OCI-LY1 (cell line): Measurements from ENCODE around the gene RDH14.

Experiments used
- H2AFZ ChIP-seq: fragments of 200-600 bp; sonication (generic), shearing (Covaris generic); 2 replicates; pipeline ENCODE4 v1.6.0; 2014; ENCODE audit warnings: antibody characterized with exemption, mild to moderate bottlenecking, low read length
- H3F3A ChIP-seq: fragments of 200-600 bp; sonication (generic), shearing (Covaris generic); 2 replicates; pipeline ENCODE4 v1.6.0; 2014; ENCODE audit warnings: mild to moderate bottlenecking, antibody characterized with exemption, low read length, moderate library complexity; ENCODE audit not compliant: insufficient read depth
- H3K27ac ChIP-seq: fragments of 200-600 bp; sonication (generic); 2 replicates; pipeline ENCODE4 v1.5.1; 2014; ENCODE audit warnings: low read length, mixed run types, mild to moderate bottlenecking, low read depth; ENCODE audit not compliant: poor library complexity, severe bottlenecking
- H3K27me3 ChIP-seq: fragments of 200-600 bp; sonication (generic); 2 replicates; pipeline ENCODE4 v1.6.0; 2014; ENCODE audit warnings: antibody characterized with exemption, mild to moderate bottlenecking, low read length, moderate library complexity; ENCODE audit not compliant: insufficient read depth
- H3K36me3 ChIP-seq: fragments of 200-600 bp; sonication (generic); 2 replicates; pipeline ENCODE4 v1.6.1; 2014; ENCODE audit warnings: mild to moderate bottlenecking, antibody characterized with exemption, low read length, moderate library complexity, mixed read lengths; ENCODE audit not compliant: insufficient read depth
- H3K4me1 ChIP-seq: fragments of 200-600 bp; sonication (generic); 2 replicates; pipeline ENCODE4 v1.5.1; 2014; ENCODE audit warnings: mild to moderate bottlenecking, low read length, moderate library complexity; ENCODE audit not compliant: insufficient read depth, severe bottlenecking
- H3K4me2 ChIP-seq: fragments of 200-600 bp; sonication (generic), shearing (Covaris generic); 2 replicates; pipeline ENCODE4 v1.6.1; 2014; ENCODE audit warnings: low read length
- H3K4me3 ChIP-seq: fragments of 200-600 bp; sonication (generic); 2 replicates; pipeline ENCODE4 v1.5.1; 2014; ENCODE audit warnings: low read length, low read depth, mild to moderate bottlenecking, mixed read lengths; ENCODE audit not compliant: poor library complexity, severe bottlenecking
- H3K79me2 ChIP-seq: fragments of 200-600 bp; shearing (Covaris generic); 2 replicates; pipeline ENCODE4 v1.6.1; 2016; ENCODE audit warnings: mixed run types, low read length, mixed read lengths; ENCODE audit not compliant: insufficient read depth
- H3K9ac ChIP-seq: fragments of 200-600 bp; sonication (generic), shearing (Covaris generic); 2 replicates; pipeline ENCODE4 v1.6.1; 2014; ENCODE audit warnings: mild to moderate bottlenecking, low read length, mixed read lengths
- H3K9me2 ChIP-seq: fragments of 200-600 bp; sonication (generic), shearing (Covaris generic); 2 replicates; pipeline ENCODE4 v1.6.1; 2014; ENCODE audit warnings: low read depth, mild to moderate bottlenecking, low read length, mixed read lengths
- H3K9me3 ChIP-seq: fragments of 200-600 bp; shearing (Covaris generic); 2 replicates; pipeline ENCODE4 v1.6.1; 2014; ENCODE audit warnings: low read length, mixed read lengths
- H4K20me1 ChIP-seq: fragments of 200-600 bp; sonication (generic), shearing (Covaris generic); 2 replicates; pipeline ENCODE4 v1.6.0; 2016; ENCODE audit warnings: mild to moderate bottlenecking, low read length; ENCODE audit not compliant: insufficient read depth
- EZH2 ChIP-seq: fragments of 200-600 bp; sonication (generic), shearing (Covaris generic); IDR thresholded peaks from 2 replicates; pipeline ENCODE4 v1.8.0; 2017; ENCODE audit warnings: borderline replicate concordance, mixed run types, mild to moderate bottlenecking, antibody characterized with exemption, low read length, moderate library complexity, mixed read lengths
- TF ChIP-seq, protein P1 (sequence below): fragments of 200-600 bp; sonication (generic), shearing (Covaris generic); IDR thresholded peaks from 2 replicates; pipeline ENCODE4 v1.5.1; 2017; ENCODE audit warnings: mild to moderate bottlenecking, antibody characterized with exemption, low read length, moderate library complexity, mixed read lengths

RDH14 gene

GRCh38 chr2:18516112-18516511 lies 44.3 kb downstream of the RDH14 start:
- Histone ChIP-seq H3K79me2 (no peaks in the 10 kb centered on the region), H3K9me2 (no peaks in the 10 kb centered on the region), H3K27ac (no peak overlapping the region), H3K4me3 (no peak overlapping the region), H4K20me1 (no peaks in the 10 kb centered on the region), H3K4me2 (no peak overlapping the region), H3F3A (no peaks in the 10 kb centered on the region), H3K36me3 (no peaks in the 10 kb centered on the region), H3K9me3 (no peaks in the 10 kb centered on the region), H3K4me1 (no peaks in the 10 kb centered on the region), H3K27me3 (no peaks in the 10 kb centered on the region), H3K9ac (no peak overlapping the region), H2AFZ (no peak overlapping the region)
- TF ChIP-seq, protein P1, sequence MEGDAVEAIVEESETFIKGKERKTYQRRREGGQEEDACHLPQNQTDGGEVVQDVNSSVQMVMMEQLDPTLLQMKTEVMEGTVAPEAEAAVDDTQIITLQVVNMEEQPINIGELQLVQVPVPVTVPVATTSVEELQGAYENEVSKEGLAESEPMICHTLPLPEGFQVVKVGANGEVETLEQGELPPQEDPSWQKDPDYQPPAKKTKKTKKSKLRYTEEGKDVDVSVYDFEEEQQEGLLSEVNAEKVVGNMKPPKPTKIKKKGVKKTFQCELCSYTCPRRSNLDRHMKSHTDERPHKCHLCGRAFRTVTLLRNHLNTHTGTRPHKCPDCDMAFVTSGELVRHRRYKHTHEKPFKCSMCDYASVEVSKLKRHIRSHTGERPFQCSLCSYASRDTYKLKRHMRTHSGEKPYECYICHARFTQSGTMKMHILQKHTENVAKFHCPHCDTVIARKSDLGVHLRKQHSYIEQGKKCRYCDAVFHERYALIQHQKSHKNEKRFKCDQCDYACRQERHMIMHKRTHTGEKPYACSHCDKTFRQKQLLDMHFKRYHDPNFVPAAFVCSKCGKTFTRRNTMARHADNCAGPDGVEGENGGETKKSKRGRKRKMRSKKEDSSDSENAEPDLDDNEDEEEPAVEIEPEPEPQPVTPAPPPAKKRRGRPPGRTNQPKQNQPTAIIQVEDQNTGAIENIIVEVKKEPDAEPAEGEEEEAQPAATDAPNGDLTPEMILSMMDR = no peak
- no peak for TF ChIP-seq EZH2

DNA sequence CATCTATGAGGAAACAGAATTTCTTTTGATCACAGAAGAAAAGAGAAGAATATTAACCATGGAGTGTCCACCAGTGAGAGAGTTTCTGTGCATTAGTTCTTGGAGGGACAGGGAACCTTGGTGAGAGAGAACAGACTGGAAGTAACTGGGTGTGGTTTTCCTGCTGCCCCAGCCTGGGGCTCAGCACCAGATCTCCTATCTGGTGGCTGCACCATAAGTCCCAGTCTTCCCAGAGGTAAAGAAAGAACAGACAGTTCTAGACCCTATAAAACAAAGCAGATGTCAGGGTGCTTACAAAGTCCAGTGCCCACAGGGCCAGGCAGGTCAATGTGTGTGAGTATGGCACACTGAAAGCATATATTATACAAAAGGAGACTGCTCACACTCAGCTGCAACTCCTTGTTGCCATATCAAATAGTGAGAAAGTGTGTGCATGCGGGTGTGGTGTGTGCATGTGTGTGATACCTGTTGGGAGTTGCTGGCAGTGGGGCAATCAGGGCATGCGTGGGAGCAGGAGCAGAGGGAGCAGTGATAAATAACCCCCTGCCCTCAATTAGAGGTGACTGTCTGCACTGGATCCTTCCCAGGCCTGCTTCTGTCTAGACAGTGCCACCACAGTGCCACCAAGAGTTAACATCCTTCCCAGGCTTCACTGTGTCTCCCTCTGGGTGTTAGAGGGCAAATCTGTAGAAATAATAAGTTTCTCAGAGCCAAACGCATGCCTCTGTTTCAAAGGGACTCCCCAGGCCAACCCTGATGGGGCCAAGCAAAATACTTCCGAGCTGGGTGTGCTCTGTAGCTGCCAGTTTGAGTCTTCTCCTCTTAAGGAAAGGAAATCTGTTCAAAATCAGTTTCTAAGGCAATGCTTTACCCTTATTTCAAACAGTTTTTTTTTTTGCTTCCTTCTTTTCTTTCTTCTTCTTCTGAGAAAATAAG lies 45.7 kb downstream of the RDH14 start:
- Histone ChIP-seq H3K4me3 (no peak overlapping the region), H3K36me3 (no peaks in the 10 kb centered on the region), H3K27me3 (no peaks in the 10 kb centered on the region), H3F3A (no peaks in the 10 kb centered on the region), H4K20me1 (no peaks in the 10 kb centered on the region), H3K4me2 (no peak overlapping the region), H3K79me2 (no peaks in the 10 kb centered on the region), H3K9ac (no peak overlapping the region), H3K9me2 (no peaks in the 10 kb centered on the region), H2AFZ (no peak overlapping the region), H3K9me3 (no peaks in the 10 kb centered on the region), H3K4me1 (no peaks in the 10 kb centered on the region), H3K27ac (no peak overlapping the region)
- TF ChIP-seq, protein P1 = no peak
- TF ChIP-seq EZH2 = no peak

- no peak overlapping the region for H3K27ac ChIP-seq
Measured at GRCh38 chr2:18510775-18511174, 49.7 kb downstream of the RDH14 start.

More at GRCh38 chr2:18510775-18511174, 49.7 kb downstream of the RDH14 start:
- Histone ChIP-seq H3K9me3 (no peaks in the 10 kb centered on the region), H3F3A (no peaks in the 10 kb centered on the region), H3K36me3 (no peaks in the 10 kb centered on the region), H2AFZ (no peak overlapping the region), H3K79me2 (no peaks in the 10 kb centered on the region), H3K27me3 (no peaks in the 10 kb centered on the region), H3K9ac (no peak overlapping the region), H3K4me3 (no peak overlapping the region), H3K4me1 (no peaks in the 10 kb centered on the region), H4K20me1 (no peaks in the 10 kb centered on the region), H3K4me2 (no peak overlapping the region), H3K9me2 (no peaks in the 10 kb centered on the region)
- TF ChIP-seq EZH2 = no peak
- TF ChIP-seq, protein P1 = no peak
